Measurements from ENCODE around the gene NDUFB4.

DNA sequence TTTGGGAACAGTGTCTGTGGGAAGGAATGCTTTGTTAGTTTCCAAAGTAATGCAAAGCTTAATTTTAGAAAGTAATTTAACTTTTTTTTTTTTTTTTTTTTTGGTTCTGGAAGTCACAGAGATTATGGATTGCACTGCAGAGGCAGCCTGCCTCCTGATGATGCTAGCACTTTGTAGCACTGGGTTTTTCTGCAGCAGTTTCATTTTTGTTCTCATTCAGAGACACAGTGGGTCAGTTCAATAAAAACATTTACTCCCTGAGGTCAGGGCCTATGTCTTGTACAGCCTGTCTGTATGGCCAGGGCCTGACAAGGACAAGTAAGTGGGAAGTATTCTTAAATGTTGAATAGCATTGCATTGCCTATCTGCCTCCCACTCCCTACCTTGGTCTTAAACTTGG, 39.0 kb upstream of the NDUFB4 start:
- TF ChIP-seq, protein P1, sequence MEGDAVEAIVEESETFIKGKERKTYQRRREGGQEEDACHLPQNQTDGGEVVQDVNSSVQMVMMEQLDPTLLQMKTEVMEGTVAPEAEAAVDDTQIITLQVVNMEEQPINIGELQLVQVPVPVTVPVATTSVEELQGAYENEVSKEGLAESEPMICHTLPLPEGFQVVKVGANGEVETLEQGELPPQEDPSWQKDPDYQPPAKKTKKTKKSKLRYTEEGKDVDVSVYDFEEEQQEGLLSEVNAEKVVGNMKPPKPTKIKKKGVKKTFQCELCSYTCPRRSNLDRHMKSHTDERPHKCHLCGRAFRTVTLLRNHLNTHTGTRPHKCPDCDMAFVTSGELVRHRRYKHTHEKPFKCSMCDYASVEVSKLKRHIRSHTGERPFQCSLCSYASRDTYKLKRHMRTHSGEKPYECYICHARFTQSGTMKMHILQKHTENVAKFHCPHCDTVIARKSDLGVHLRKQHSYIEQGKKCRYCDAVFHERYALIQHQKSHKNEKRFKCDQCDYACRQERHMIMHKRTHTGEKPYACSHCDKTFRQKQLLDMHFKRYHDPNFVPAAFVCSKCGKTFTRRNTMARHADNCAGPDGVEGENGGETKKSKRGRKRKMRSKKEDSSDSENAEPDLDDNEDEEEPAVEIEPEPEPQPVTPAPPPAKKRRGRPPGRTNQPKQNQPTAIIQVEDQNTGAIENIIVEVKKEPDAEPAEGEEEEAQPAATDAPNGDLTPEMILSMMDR (optimal IDR thresholded peaks at IDR 0.05 in 1 of 3, IDR thresholded peaks at IDR 0.05 in 1 of 3, conservative IDR thresholded peaks at IDR 0.05 in 1 of 3; ENCODE audit: extremely low read depth in 1 of 3, insufficient read depth in 2 of 3, low read length in 3 of 3), result no peak
- TF ChIP-seq EZH2 (IDR thresholded peaks at IDR 0.05; ENCODE audit: low read length), result no peak
